Endothelial cell (in vitro differentiated cells): ENCODE data around the gene MAST1. TPM values are rescaled to one million over a fixed set of nuclear protein-coding genes. Genes with fewer than 3 reads are reported as not detected.

ENCODE experiments used
- DNase-seq: peaks from one replicate; pipeline ENCODE4 v3.0.0; 2021; ENCODE audit warnings: low spot score
- H3K27ac Mint-ChIP-seq: one replicate; pipeline ENCODE4 v1.8.0; 2021; ENCODE audit warnings: mixed read lengths, inconsistent platforms; ENCODE audit not compliant: unreplicated experiment
- H3K27me3 Mint-ChIP-seq: one replicate; pipeline ENCODE4 v1.8.0; 2021; ENCODE audit warnings: mild to moderate bottlenecking, moderate library complexity, mixed read lengths, inconsistent platforms; ENCODE audit not compliant: unreplicated experiment
- H3K36me3 Mint-ChIP-seq: one replicate; pipeline ENCODE4 v1.8.0; 2021; ENCODE audit warnings: mild to moderate bottlenecking, low read depth, mixed read lengths, inconsistent platforms; ENCODE audit not compliant: unreplicated experiment
- H3K4me1 Mint-ChIP-seq: one replicate; pipeline ENCODE4 v1.8.0; 2021; ENCODE audit warnings: mild to moderate bottlenecking, mixed read lengths, inconsistent platforms; ENCODE audit not compliant: unreplicated experiment
- H3K4me3 Mint-ChIP-seq: one replicate; pipeline ENCODE4 v1.8.0; 2021; ENCODE audit warnings: mild to moderate bottlenecking, mixed read lengths, inconsistent platforms; ENCODE audit not compliant: unreplicated experiment
- H3K9me3 Mint-ChIP-seq: one replicate; pipeline ENCODE4 v1.8.0; 2021; ENCODE audit warnings: mixed read lengths, inconsistent platforms; ENCODE audit not compliant: unreplicated experiment
- CTCF ChIP-seq: fragments of 200-600 bp; sonication (generic); IDR thresholded peaks from one replicate; pipeline ENCODE4 v1.5.0; 2021; ENCODE audit warnings: antibody characterized with exemption; ENCODE audit not compliant: unreplicated experiment
- total RNA-seq: library from RNA; stranded (reverse); fragmentation: NEBNext Ultra II Directional; extraction: Animal tissue kit (Norgen Biotek cat#: 25700); gene quantifications from one replicate; pipeline ENCODE4 v1.2.1, GENCODE V29; 2021; ENCODE audit not compliant: unreplicated experiment

The MAST1 gene
- total RNA-seq, 1 donor from 2014 or later: 4.1 TPM

- TF ChIP-seq CTCF: no peak
- Mint-ChIP-seq H3K4me3 (peak overlapping the region; percentile 92), H3K27me3 (peaks cover 28% of the 10 kb centered on the region), H3K9me3 (no peaks in the 10 kb centered on the region), H3K4me1 (peaks cover 21% of the 10 kb centered on the region), H3K27ac (peak overlapping the region; percentile 74), H3K36me3 (no peaks in the 10 kb centered on the region)
- DNase-seq: peak; percentile 92
These were observed 44.8 kb upstream of the MAST1 start for GRCh38 chr19:12793290-12794195.

GRCh38 chr19:12794196-12794941 is 43.9 kb upstream of the MAST1 start:
- no peak for TF ChIP-seq CTCF
- peaks cover 15% of the 10 kb centered on the region for H3K4me1 Mint-ChIP-seq
- H3K4me3 Mint-ChIP-seq: peak overlapping the region; percentile 83
- H3K9me3 Mint-ChIP-seq: no peaks in the 10 kb centered on the region
- DNase-seq: no peak
- peak overlapping the region; percentile 58 for H3K27ac Mint-ChIP-seq
- H3K27me3 Mint-ChIP-seq: peaks cover 25% of the 10 kb centered on the region
- H3K36me3 Mint-ChIP-seq: no peaks in the 10 kb centered on the region

- no peak for DNase-seq
- Mint-ChIP-seq H3K4me3 (peak overlapping the region; percentile 83), H3K36me3 (no peaks in the 10 kb centered on the region), H3K27ac (no peak overlapping the region), H3K9me3 (no peaks in the 10 kb centered on the region), H3K4me1 (peaks cover 15% of the 10 kb centered on the region), H3K27me3 (peaks cover 27% of the 10 kb centered on the region)
- TF ChIP-seq CTCF: no peak
These were observed 43.3 kb upstream of the MAST1 start for GRCh38 chr19:12794971-12795381.

- H3K27me3 Mint-ChIP-seq: peaks cover 18% of the 10 kb centered on the region
- H3K27ac Mint-ChIP-seq: no peak overlapping the region
- H3K9me3 Mint-ChIP-seq: no peaks in the 10 kb centered on the region
- H3K36me3 Mint-ChIP-seq: peaks cover 3% of the 10 kb centered on the region
- TF ChIP-seq CTCF: peak; percentile 91
- H3K4me1 Mint-ChIP-seq: peaks cover 13% of the 10 kb centered on the region
- H3K4me3 Mint-ChIP-seq: no peak overlapping the region
- peak; percentile 77 for DNase-seq
These were observed 41.9 kb upstream of the MAST1 start for GRCh38 chr19:12796146-12797071.
